CD4-positive, alpha-beta T cell (primary cell): Measurements from ENCODE around the gene SDC4. TPM values are rescaled to one million over a fixed set of nuclear protein-coding genes. Genes with fewer than 3 reads are reported as not detected.

Experiments
- ATAC-seq: fragments of 200-7000 bp; cut with Tn5 transposase; one replicate; pipeline ENCODE4 v1.10.0; 2022; ENCODE audit warnings: mild to moderate bottlenecking; ENCODE audit not compliant: poor library complexity
- CTCF ChIA-PET: fragments of 350-600 bp; sonication (Branson Sonifier 250); formaldehyde crosslinking; loops from one replicate; lab custom pipeline; 2021; ENCODE audit warnings: antibody characterized with exemption, inconsistent platforms; lab: Charles Lee
- POLR2A ChIA-PET: fragments of 350-600 bp; sonication (Branson Sonifier 250); formaldehyde crosslinking; loops from one replicate; lab custom pipeline; 2021; ENCODE audit warnings: antibody characterized with exemption, inconsistent platforms; lab: Charles Lee
- DNase-seq, 14 experiments: peaks; one replicate each; pipeline ENCODE4 v3.0.0-alpha.2; 2013 to 2020; ENCODE audit warnings: mixed read lengths in 2 of 14
- H3K27ac ChIP-seq, 2 donors: one replicate each; pipeline versions ENCODE4 v1.5.1 to v1.7.0; 2013; ENCODE audit warnings: low read length in 2 of 2, low read depth in 1 of 2, mild to moderate bottlenecking in 1 of 2
- H3K27me3 ChIP-seq, 2 experiments: 1 replicate in 1 of 2; 2 replicates in 1 of 2; pipeline versions ENCODE4 v1.6.1 to v1.7.0; 2013; ENCODE audit warnings: low read length in 2 of 2, control low read depth in 1 of 2, mild to moderate bottlenecking in 1 of 2, moderate library complexity in 1 of 2; ENCODE audit not compliant: insufficient read depth in 2 of 2, control insufficient read depth in 1 of 2
- H3K36me3 ChIP-seq: one replicate; pipeline ENCODE4 v1.6.1; 2013; ENCODE audit warnings: low read length, control low read depth; ENCODE audit not compliant: insufficient read depth
- H3K4me1 ChIP-seq: one replicate; pipeline ENCODE4 v1.6.1; 2013; ENCODE audit warnings: low read length, control low read depth; ENCODE audit not compliant: insufficient read depth
- H3K4me3 ChIP-seq: one replicate; pipeline ENCODE4 v1.5.1; 2013; ENCODE audit warnings: mild to moderate bottlenecking, low read length, moderate library complexity
- H3K9me3 ChIP-seq, 2 experiments: 1 replicate in 1 of 2; 2 replicates in 1 of 2; pipeline versions ENCODE4 v1.6.1 to v1.7.0; 2013; ENCODE audit warnings: low read length in 2 of 2, mild to moderate bottlenecking in 2 of 2, control low read depth in 1 of 2, moderate library complexity in 1 of 2; ENCODE audit not compliant: control insufficient read depth in 1 of 2, insufficient read depth in 1 of 2
- H3K27ac Mint-ChIP-seq: one replicate; pipeline ENCODE4 v1.8.0; 2020; ENCODE audit warnings: mixed read lengths
- H3K27me3 Mint-ChIP-seq: one replicate; pipeline ENCODE4 v1.8.0; 2021; ENCODE audit warnings: mixed read lengths
- H3K36me3 Mint-ChIP-seq: one replicate; pipeline ENCODE4 v1.8.0; 2021; ENCODE audit warnings: low read depth, mixed read lengths
- H3K4me1 Mint-ChIP-seq: one replicate; pipeline ENCODE4 v1.8.0; 2021; ENCODE audit warnings: low read depth, mixed read lengths
- H3K4me3 Mint-ChIP-seq: one replicate; pipeline ENCODE4 v1.8.0; 2020; ENCODE audit warnings: mild to moderate bottlenecking, mixed read lengths
- H3K9me3 Mint-ChIP-seq: one replicate; pipeline ENCODE4 v1.8.0; 2020; ENCODE audit warnings: mixed read lengths
- CTCF ChIP-seq: fragments of 200-600 bp; IDR thresholded peaks from one replicate; pipeline ENCODE4 v1.8.0; 2022; ENCODE audit warnings: antibody characterized with exemption, mild to moderate bottlenecking
- intact Hi-C, 2 experiments: fragments of 100-400 bp; cut with DNase I in 1 of 2; cut with micrococcal nuclease in 1 of 2; formaldehyde crosslinking; loops; one replicate each; pipeline versions ENCODE4 v1.15.1 to v1.9.0; 2023 to 2025; cut with DNase I, micrococcal nuclease
- total RNA-seq, 174 experiments: library from RNA in 2 of 174; stranded (reverse) in 2 of 174; gene quantifications; one replicate each; pipeline ENCODE4 v1.2.3 and lab custom pipeline; 2021 to 2026

SDC4 gene
- total RNA-seq, 2 experiments from 2014 or later = 1.0 to 1.1 TPM

GRCh38 chr20:45329497-45330319 lies 18.5 kb downstream of the SDC4 start:
- Mint-ChIP-seq H3K4me1 (no peaks in the 10 kb centered on the region), H3K9me3 (no peaks in the 10 kb centered on the region), H3K27ac (no peak overlapping the region), H3K27me3 (no peaks in the 10 kb centered on the region), H3K4me3 (no peak overlapping the region), H3K36me3 (no peaks in the 10 kb centered on the region)
- H3K4me3 ChIP-seq = no peak overlapping the region
- H3K4me1 ChIP-seq = no peaks in the 10 kb centered on the region
- no peaks in the 10 kb centered on the region for H3K27me3 ChIP-seq
- no peak overlapping the region for H3K27ac ChIP-seq
- CTCF ChIA-PET = no interaction called here
- ATAC-seq (no peak), DNase-seq (no peak)
- intact Hi-C loops = no loop called here
- H3K9me3 ChIP-seq = no peaks in the 10 kb centered on the region
- TF ChIP-seq CTCF = no peak
- POLR2A ChIA-PET = no interaction called here
- no peaks in the 10 kb centered on the region for H3K36me3 ChIP-seq

GRCh38 chr20:45328451-45328850 lies 19.8 kb downstream of the SDC4 start:
- CTCF ChIA-PET = no interaction called here

GRCh38 chr20:45325371-45325770 lies 22.9 kb downstream of the SDC4 start:
- Histone ChIP-seq H3K4me3 (no peak overlapping the region), H3K27ac (no peak overlapping the region), H3K4me1 (peaks cover 14% of the 10 kb centered on the region), H3K27me3 (no peaks in the 10 kb centered on the region), H3K36me3 (no peaks in the 10 kb centered on the region), H3K9me3 (no peaks in the 10 kb centered on the region)
- ATAC-seq = no peak
- Mint-ChIP-seq H3K4me3 (no peak overlapping the region), H3K36me3 (no peaks in the 10 kb centered on the region), H3K9me3 (no peaks in the 10 kb centered on the region), H3K4me1 (peaks cover 10% of the 10 kb centered on the region), H3K27ac (no peak overlapping the region), H3K27me3 (no peaks in the 10 kb centered on the region)
- POLR2A ChIA-PET = no interaction called here
- no peak for DNase-seq
- no peak for TF ChIP-seq CTCF
- intact Hi-C loops = no loop called here
- CTCF ChIA-PET = interaction anchor here (1.1 kb wide), 1 partner anchor 34 kb away, joined by 3 read pairs; no protein-coding TSS in a partner anchor

More at GRCh38 chr20:45328451-45328850, 19.8 kb downstream of the SDC4 start:
- no peaks in the 10 kb centered on the region for H3K9me3 ChIP-seq
- no peak for DNase-seq
- no peak overlapping the region for H3K4me3 Mint-ChIP-seq
- intact Hi-C loops = no loop called here
- ATAC-seq = no peak
- no peak for TF ChIP-seq CTCF
- no peaks in the 10 kb centered on the region for H3K4me1 ChIP-seq
- no peak overlapping the region for H3K27ac ChIP-seq
- H3K9me3 Mint-ChIP-seq = no peaks in the 10 kb centered on the region
- no peak overlapping the region for H3K4me3 ChIP-seq
- H3K4me1 Mint-ChIP-seq = no peaks in the 10 kb centered on the region
- no peaks in the 10 kb centered on the region for H3K36me3 Mint-ChIP-seq
- H3K27me3 Mint-ChIP-seq = no peaks in the 10 kb centered on the region
- no peaks in the 10 kb centered on the region for H3K36me3 ChIP-seq
- no peaks in the 10 kb centered on the region for H3K27me3 ChIP-seq
- POLR2A ChIA-PET = no interaction called here
- H3K27ac Mint-ChIP-seq = no peak overlapping the region
